ENCODE results near the gene TPM1.
"Not testable (repeated sequence)": the region's sequence is repeated elsewhere in the genome, so short reads cannot be mapped to it uniquely, and the experiment has no call there.

Gene TPM1

GRCh38 chr15:63099581-63099980 lies 57.0 kb downstream of the TPM1 start:
- not testable (repeated sequence) for DNase-seq

- no peak for DNase-seq
Measured at GRCh38 chr15:63103416-63103815, 60.9 kb downstream of the TPM1 start.

GRCh38 chr15:63104727-63105126 lies 62.2 kb downstream of the TPM1 start:
- DNase-seq, result no peak

DNA sequence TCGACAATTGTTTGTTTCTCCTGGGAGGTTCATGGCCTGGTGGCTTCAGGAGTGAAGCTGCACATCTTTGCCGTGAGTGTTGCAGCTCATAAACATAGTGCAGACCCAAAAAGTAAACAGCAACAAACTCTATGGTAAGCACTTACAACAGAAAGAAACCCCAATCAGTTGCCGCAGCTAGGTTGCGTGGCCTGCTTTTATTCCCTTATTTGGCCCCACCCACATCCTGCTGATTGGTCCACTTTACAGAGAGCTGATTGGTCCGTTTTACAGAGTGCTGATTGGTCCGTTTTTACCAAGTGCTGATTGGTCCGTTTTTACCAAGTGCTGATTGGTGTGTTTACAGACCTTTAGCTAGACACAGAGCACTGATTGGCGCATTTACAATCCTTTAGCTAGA lies 62.8 kb downstream of the TPM1 start:
- not testable (repeated sequence) for DNase-seq

DNA sequence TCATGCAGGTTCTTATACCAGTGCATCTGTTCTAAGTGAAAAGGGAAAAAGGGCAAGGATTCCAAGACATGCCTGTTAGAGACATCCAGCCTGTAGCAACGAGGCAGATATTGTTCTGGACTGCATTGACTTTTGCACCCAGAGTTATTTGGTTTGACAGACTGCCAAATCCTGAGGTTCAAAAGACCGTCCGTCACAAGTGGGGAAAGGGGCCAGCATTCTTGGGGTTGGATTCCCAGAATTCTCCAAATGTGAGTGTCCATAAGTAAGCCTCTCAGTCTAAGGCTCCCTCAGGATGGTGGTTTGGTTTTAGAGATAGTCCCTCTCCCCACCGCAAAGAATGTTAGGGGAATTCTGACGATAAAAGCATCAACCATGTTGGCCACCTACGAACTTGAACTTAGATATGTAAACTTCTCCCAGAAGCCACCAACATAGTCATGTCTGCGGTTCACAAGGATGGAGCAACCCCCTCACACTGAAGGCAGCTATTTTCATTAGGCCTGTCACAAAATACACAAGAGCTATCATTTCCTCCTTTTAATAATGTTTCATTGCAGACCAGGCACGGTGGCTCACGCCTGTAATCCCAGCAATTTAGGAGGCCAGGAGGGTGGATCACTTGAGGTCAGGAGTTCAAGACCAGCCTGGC lies 65.5 kb downstream of the TPM1 start:
- DNase-seq, result no peak

- no peak for DNase-seq
Measured at GRCh38 chr15:63109498-63109897, 67.0 kb downstream of the TPM1 start.

- DNase-seq, result no peak
Measured at GRCh38 chr15:63109920-63110319, 67.4 kb downstream of the TPM1 start.

DNA sequence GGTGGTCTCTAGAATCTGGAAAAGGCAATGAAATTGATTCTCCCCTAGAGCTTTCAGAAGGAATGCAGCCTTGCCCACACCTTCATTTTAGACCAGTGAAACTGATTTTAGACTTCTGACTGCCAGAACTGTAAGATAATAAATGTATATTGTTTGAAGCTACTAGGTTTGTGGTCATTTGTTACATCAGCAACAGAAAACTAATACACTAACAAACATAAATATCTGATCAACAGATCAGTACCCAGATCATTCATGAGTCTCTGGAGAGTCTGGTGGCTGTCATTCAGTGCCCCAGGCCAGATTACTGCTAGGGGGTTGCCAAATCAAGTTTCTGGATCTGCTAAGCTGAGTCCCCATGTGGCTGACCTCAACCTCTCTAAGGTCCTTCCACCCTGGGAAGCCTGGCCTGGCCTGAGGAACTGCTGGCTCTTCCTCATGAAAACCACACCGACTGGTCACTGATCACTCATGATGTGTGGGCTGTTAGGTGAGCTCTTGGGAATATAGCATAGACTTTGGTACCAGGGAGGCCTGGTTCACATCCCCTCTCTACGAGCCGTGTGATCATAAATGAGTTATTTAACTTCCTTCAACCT lies 68.0 kb downstream of the TPM1 start:
- DNase-seq, result no peak

DNA sequence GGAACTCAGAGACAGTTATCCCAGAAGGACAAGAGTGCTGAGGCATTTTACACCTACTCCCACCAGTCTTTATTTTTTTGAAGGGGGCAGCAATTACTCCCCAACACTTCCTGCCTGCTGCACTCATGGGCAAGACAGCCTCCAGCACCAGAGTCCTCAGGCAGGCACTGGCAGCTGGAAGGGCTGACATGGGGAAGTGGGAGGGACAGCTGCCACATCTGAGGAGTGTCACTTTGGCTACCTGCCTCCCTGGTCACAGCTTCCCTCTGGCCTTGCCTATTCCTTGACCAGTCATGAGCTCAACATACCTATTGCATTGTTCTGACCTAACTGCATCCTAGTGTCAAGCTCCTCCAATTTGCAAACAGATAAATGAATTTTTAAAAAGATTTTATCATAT lies 68.9 kb downstream of the TPM1 start:
- DNase-seq, result no peak

GRCh38 chr15:63112871-63113270 lies 70.3 kb downstream of the TPM1 start:
- no peak for DNase-seq

- no peak for DNase-seq
Measured at GRCh38 chr15:63114465-63114864, 71.9 kb downstream of the TPM1 start.

Data from activated effector memory CD4-positive, alpha-beta T cell treated with Interleukin-2 at 50 U/mL for 16 hours (primary cell).